Nephron progenitor cell (in vitro differentiated cells): ENCODE data around the gene CCT5.
"Not testable (repeated sequence)": the region's sequence is repeated elsewhere in the genome, so short reads cannot be mapped to it uniquely, and the experiment has no call there.

ENCODE experiments used
- DNase-seq: peaks from one replicate; pipeline ENCODE4 v3.0.0; 2021
- H3K27ac Mint-ChIP-seq: 2 replicates; pipeline ENCODE4 v1.8.0; 2021; ENCODE audit warnings: mild to moderate bottlenecking, moderate library complexity, mixed read lengths
- H3K27me3 Mint-ChIP-seq: 2 replicates; pipeline ENCODE4 v1.8.0; 2021; ENCODE audit warnings: mild to moderate bottlenecking, low read depth, mixed read lengths; ENCODE audit not compliant: poor library complexity
- H3K36me3 Mint-ChIP-seq: 2 replicates; pipeline ENCODE4 v1.8.0; 2021; ENCODE audit warnings: low read depth, mixed read lengths
- H3K4me1 Mint-ChIP-seq: 2 replicates; pipeline ENCODE4 v1.8.0; 2021; ENCODE audit warnings: mixed read lengths
- H3K4me3 Mint-ChIP-seq: 2 replicates; pipeline ENCODE4 v1.8.0; 2021; ENCODE audit warnings: mild to moderate bottlenecking, moderate library complexity, mixed read lengths
- H3K9me3 Mint-ChIP-seq: 2 replicates; pipeline ENCODE4 v1.8.0; 2021; ENCODE audit warnings: mild to moderate bottlenecking, moderate library complexity, mixed read lengths
- CTCF ChIP-seq: fragments of 200-600 bp; sonication (generic); IDR thresholded peaks from 2 replicates; pipeline ENCODE4 v1.5.0; 2021; ENCODE audit warnings: antibody characterized with exemption

The CCT5 gene

GRCh38 chr5:10265245-10266109 lies 15.4 kb downstream of the CCT5 start:
- TF ChIP-seq CTCF, result no peak
- Mint-ChIP-seq H3K4me3 (no peak overlapping the region), H3K4me1 (peaks cover 4% of the 10 kb centered on the region), H3K36me3 (peaks cover 43% of the 10 kb centered on the region), H3K27ac (peak overlapping the region; percentile 83), H3K9me3 (no peaks in the 10 kb centered on the region), H3K27me3 (no peaks in the 10 kb centered on the region)
- no peak for DNase-seq

- Mint-ChIP-seq H3K4me1 (peaks cover 4% of the 10 kb centered on the region), H3K9me3 (no peaks in the 10 kb centered on the region), H3K27ac (peak overlapping the region; percentile 83), H3K4me3 (no peak overlapping the region), H3K36me3 (peaks cover 37% of the 10 kb centered on the region), H3K27me3 (no peaks in the 10 kb centered on the region)
- TF ChIP-seq CTCF, result no peak
- DNase-seq, result no peak
Observed at GRCh38 chr5:10266137-10266536, 16.1 kb downstream of the CCT5 start.

- Mint-ChIP-seq H3K27ac (no peak overlapping the region), H3K9me3 (no peaks in the 10 kb centered on the region), H3K4me1 (peaks cover 4% of the 10 kb centered on the region), H3K36me3 (peaks cover 32% of the 10 kb centered on the region), H3K4me3 (no peak overlapping the region), H3K27me3 (peaks cover 5% of the 10 kb centered on the region)
- TF ChIP-seq CTCF, result no peak
- DNase-seq, result no peak
Observed at GRCh38 chr5:10266839-10267238, 16.8 kb downstream of the CCT5 start.

GRCh38 chr5:10268100-10268499 lies 18.0 kb downstream of the CCT5 start:
- peaks cover 12% of the 10 kb centered on the region for H3K27me3 Mint-ChIP-seq
- H3K4me1 Mint-ChIP-seq, result peaks cover 4% of the 10 kb centered on the region
- no peak overlapping the region for H3K27ac Mint-ChIP-seq
- H3K9me3 Mint-ChIP-seq, result peaks cover 7% of the 10 kb centered on the region
- peaks cover 29% of the 10 kb centered on the region for H3K36me3 Mint-ChIP-seq
- TF ChIP-seq CTCF, result no peak
- DNase-seq, result no peak
- H3K4me3 Mint-ChIP-seq, result no peak overlapping the region

GRCh38 chr5:10272053-10272874 lies 22.2 kb downstream of the CCT5 start:
- peaks cover 25% of the 10 kb centered on the region for H3K4me1 Mint-ChIP-seq
- no peak overlapping the region for H3K4me3 Mint-ChIP-seq
- H3K36me3 Mint-ChIP-seq, result peaks cover 7% of the 10 kb centered on the region
- DNase-seq, result no peak
- no peak for TF ChIP-seq CTCF
- H3K9me3 Mint-ChIP-seq, result peaks cover 7% of the 10 kb centered on the region
- H3K27ac Mint-ChIP-seq, result peak overlapping the region; percentile 38
- peaks cover 12% of the 10 kb centered on the region for H3K27me3 Mint-ChIP-seq

GRCh38 chr5:10272875-10273209 lies 22.8 kb downstream of the CCT5 start:
- peak overlapping the region; percentile 38 for H3K27ac Mint-ChIP-seq
- peaks cover 28% of the 10 kb centered on the region for H3K4me1 Mint-ChIP-seq
- H3K9me3 Mint-ChIP-seq, DNase-seq, H3K36me3 Mint-ChIP-seq, H3K4me3 Mint-ChIP-seq: not testable (repeated sequence)
- H3K27me3 Mint-ChIP-seq, result peaks cover 12% of the 10 kb centered on the region
